Esophagus squamous epithelium (tissue), 4 donors: ENCODE data around the gene SORL1.

Experiments used
- CTCF ChIP-seq, 6 experiments: fragments of 450-650 bp in 4 of 6; fragments of 200-600 bp in 2 of 6; sonication (generic) in 2 of 6; IDR thresholded peaks; one replicate each; pipeline ENCODE4 v1.5.1; 2016 to 2019; ENCODE audit warnings: antibody characterized with exemption in 6 of 6, mild to moderate bottlenecking in 4 of 6, moderate library complexity in 4 of 6
- POLR2A ChIP-seq, 4 donors: fragments of 450-650 bp; IDR thresholded peaks; one replicate each; pipeline ENCODE4 v1.6.1; 2017; ENCODE audit warnings: antibody characterized with exemption in 4 of 4, mild to moderate bottlenecking in 4 of 4, moderate library complexity in 3 of 4

- TF ChIP-seq CTCF (IDR thresholded peaks at IDR 0.05), result no peak
- TF ChIP-seq POLR2A (IDR thresholded peaks at IDR 0.05), result no peak
Measured at GRCh38 chr11:121520243-121521144, 68.4 kb downstream of the SORL1 start.
